HepG2 (cell line): ENCODE results near the gene TMEM9. TPM values are rescaled to one million over a fixed set of nuclear protein-coding genes. Genes with fewer than 3 reads are reported as not detected.

Experiments used
- ATM ChIP-seq: fragments of 450-650 bp; IDR thresholded peaks from 2 replicates; pipeline ENCODE4 v1.7.1; 2017; ENCODE audit warnings: mild to moderate bottlenecking, borderline replicate concordance
- FOSL1 ChIP-seq: sonication (generic); formaldehyde crosslinking; IDR thresholded peaks from 2 replicates; pipeline ENCODE4 v1.9.0; 2021; ENCODE audit warnings: missing genetic modification reagents, borderline replicate concordance
- HOXD1 ChIP-seq: sonication (generic); formaldehyde crosslinking; IDR thresholded peaks from 2 replicates; pipeline ENCODE4 v1.5.0; 2020; ENCODE audit warnings: missing genetic modification reagents
- KDM3A ChIP-seq: IDR thresholded peaks from 2 replicates; pipeline ENCODE4 v1.6.1; 2018; ENCODE audit warnings: low read depth, missing compliant biosample characterization
- MAZ ChIP-seq, 2 experiments: sonication (generic) in 1 of 2; formaldehyde crosslinking in 1 of 2; IDR thresholded peaks; 2 replicates each; pipeline versions ENCODE4 v1.5.0 to v1.6.1; 2012 to 2020; ENCODE audit warnings: low read depth in 2 of 2, mild to moderate bottlenecking in 2 of 2, borderline replicate concordance in 1 of 2, improper control_type of control experiment in 1 of 2, low read length in 1 of 2, missing genetic modification reagents in 1 of 2, moderate library complexity in 1 of 2
- NCOA2 ChIP-seq: sonication (generic); formaldehyde crosslinking; IDR thresholded peaks from 2 replicates; pipeline ENCODE4 v1.8.0; 2022; ENCODE audit warnings: inconsistent platforms
- NFE2L1 ChIP-seq: sonication (generic); formaldehyde crosslinking; IDR thresholded peaks from 2 replicates; pipeline ENCODE4 v1.4.0; 2020; ENCODE audit warnings: missing genetic modification reagents, mild to moderate bottlenecking, borderline replicate concordance
- SALL2 ChIP-seq: sonication (generic); formaldehyde crosslinking; IDR thresholded peaks from 2 replicates; pipeline ENCODE4 v1.8.1; 2023; ENCODE audit warnings: mild to moderate bottlenecking, missing genetic modification reagents, inconsistent platforms
- SCMH1 ChIP-seq: sonication (generic); formaldehyde crosslinking; IDR thresholded peaks from 2 replicates; pipeline ENCODE4 v1.9.0; 2021; ENCODE audit warnings: missing genetic modification reagents, mild to moderate bottlenecking, borderline replicate concordance
- ZEB1 ChIP-seq: IDR thresholded peaks from 2 replicates; pipeline ENCODE4 v1.6.1; 2012; ENCODE audit warnings: mild to moderate bottlenecking, low read depth, inconsistent platforms; ENCODE audit not compliant: insufficient replicate concordance
- ZKSCAN8 ChIP-seq: IDR thresholded peaks from 2 replicates; pipeline ENCODE4 v1.6.1; 2016; ENCODE audit warnings: borderline replicate concordance, missing genetic modification reagents, missing compliant biosample characterization
- ZNF282 ChIP-seq: fragments of 450-650 bp; IDR thresholded peaks from 2 replicates; pipeline ENCODE4 v1.6.1; 2018; ENCODE audit not compliant: partially characterized antibody
- ZNF776 ChIP-seq: sonication (generic); formaldehyde crosslinking; IDR thresholded peaks from 2 replicates; pipeline ENCODE4 v1.4.0; 2020; ENCODE audit warnings: mild to moderate bottlenecking, missing genetic modification reagents
- polyA plus RNA-seq, 8 experiments: library from polyadenylated mRNA; depleted of rRNA in 3 of 8; stranded (reverse) in 7 of 8; unstranded in 1 of 8; fragments of >200 nt; fragmentation: Illumina TruSeq in 4 of 8; extraction: Trizol in 4 of 8; gene quantifications; 2 replicates each; pipeline versions ENCODE4 v1.2.1 to v1.2.3, GENCODE V29; 2011 to 2016; ENCODE audit warnings: low read depth in 4 of 8, missing spikeins in 1 of 8, mixed read lengths in 1 of 8; ENCODE audit not compliant: insufficient read depth in 1 of 8
- total RNA-seq, 5 experiments: library from RNA; depleted of rRNA; stranded (reverse); fragments of >200 nt; fragmentation: Illumina TruSeq; extraction: Trizol; gene quantifications; 2 replicates each; pipeline ENCODE4 v1.2.3, GENCODE V29; 2016; ENCODE audit warnings: low read depth in 1 of 5
- TF ChIP-seq, protein P1 (sequence below): sonication (generic); formaldehyde crosslinking; IDR thresholded peaks from 2 replicates; pipeline ENCODE4 v1.5.0; 2020; ENCODE audit warnings: mild to moderate bottlenecking, missing genetic modification reagents
- TF ChIP-seq, protein P2 (sequence below): sonication (generic); formaldehyde crosslinking; IDR thresholded peaks from 2 replicates; pipeline ENCODE4 v1.8.0; 2022; ENCODE audit warnings: missing genetic modification reagents, low read depth, mild to moderate bottlenecking, borderline replicate concordance
- TF ChIP-seq, protein P3 (sequence below): sonication (generic); formaldehyde crosslinking; IDR thresholded peaks from 2 replicates; pipeline ENCODE4 v1.4.0; 2020; ENCODE audit warnings: mild to moderate bottlenecking, missing genetic modification reagents
- TF ChIP-seq, protein P4 (sequence below), 2 experiments: sonication (generic) in 1 of 2; formaldehyde crosslinking in 1 of 2; IDR thresholded peaks; 2 replicates each; pipeline versions ENCODE4 v1.5.1 to v1.6.1; 2011 to 2020; ENCODE audit warnings: borderline replicate concordance in 1 of 2, low read depth in 1 of 2, low read length in 1 of 2, mild to moderate bottlenecking in 1 of 2, missing genetic modification reagents in 1 of 2, moderate library complexity in 1 of 2

Gene TMEM9
- total and polyA plus RNA-seq, 2 of the 13 experiments (the other 11 are each of a cell fraction or from before 2014, with no cell fraction given): 60.9 to 102 TPM

DNA sequence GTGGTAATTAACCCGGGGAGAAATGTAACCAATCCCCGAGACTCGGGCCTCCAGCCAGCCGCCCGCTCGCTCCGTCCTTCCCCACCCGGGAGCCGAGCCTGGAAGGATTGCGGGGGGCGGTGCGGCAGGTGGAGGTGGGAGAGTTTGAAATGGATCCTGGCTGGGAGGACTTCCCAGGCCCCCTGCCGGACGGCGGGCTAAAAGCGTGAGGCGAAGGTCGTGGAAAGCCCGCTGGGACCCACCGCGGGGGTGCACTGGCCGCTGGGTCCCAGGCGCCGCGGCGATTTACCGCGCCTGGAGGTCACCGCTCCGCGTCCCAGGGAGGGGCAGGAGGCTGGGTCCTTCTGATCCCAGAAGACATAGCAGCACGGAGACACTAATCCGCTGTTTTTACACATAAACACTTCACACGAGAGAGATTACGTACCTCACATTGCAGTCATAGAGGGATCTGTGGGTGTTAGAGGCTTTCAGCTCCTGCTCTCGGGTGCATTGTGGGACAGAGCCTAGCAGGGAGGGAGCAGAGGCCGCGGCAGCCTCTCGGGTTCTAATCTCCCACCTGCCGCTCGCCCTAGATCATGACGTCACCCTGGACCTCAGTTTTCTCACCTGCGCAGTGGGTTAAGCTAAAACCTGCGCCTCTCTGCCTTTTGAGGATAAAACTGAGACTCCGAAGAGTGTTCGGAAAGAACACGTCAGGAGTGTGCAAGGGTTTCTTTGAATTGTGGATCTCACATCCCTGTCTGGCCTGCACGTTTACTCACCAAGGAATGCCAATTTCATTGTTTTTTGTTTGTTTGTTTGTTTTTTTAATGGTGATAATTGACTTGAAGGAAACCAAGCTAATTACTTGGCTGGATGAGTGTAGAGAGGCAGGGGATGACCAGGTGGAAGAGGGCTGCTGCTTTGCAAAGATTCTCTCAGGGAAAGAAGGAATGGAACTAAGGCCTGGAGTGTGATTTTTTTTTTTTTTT is 17.1 kb upstream of the TMEM9 start (continued):
- TF ChIP-seq, protein P1, sequence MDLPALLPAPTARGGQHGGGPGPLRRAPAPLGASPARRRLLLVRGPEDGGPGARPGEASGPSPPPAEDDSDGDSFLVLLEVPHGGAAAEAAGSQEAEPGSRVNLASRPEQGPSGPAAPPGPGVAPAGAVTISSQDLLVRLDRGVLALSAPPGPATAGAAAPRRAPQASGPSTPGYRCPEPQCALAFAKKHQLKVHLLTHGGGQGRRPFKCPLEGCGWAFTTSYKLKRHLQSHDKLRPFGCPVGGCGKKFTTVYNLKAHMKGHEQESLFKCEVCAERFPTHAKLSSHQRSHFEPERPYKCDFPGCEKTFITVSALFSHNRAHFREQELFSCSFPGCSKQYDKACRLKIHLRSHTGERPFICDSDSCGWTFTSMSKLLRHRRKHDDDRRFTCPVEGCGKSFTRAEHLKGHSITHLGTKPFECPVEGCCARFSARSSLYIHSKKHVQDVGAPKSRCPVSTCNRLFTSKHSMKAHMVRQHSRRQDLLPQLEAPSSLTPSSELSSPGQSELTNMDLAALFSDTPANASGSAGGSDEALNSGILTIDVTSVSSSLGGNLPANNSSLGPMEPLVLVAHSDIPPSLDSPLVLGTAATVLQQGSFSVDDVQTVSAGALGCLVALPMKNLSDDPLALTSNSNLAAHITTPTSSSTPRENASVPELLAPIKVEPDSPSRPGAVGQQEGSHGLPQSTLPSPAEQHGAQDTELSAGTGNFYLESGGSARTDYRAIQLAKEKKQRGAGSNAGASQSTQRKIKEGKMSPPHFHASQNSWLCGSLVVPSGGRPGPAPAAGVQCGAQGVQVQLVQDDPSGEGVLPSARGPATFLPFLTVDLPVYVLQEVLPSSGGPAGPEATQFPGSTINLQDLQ: no peak
- no peak for TF ChIP-seq KDM3A (CRISPR knock-in tag)
- TF ChIP-seq ZNF282: no peak
- no peak for TF ChIP-seq SCMH1 (CRISPR knock-in tag)
- 0 out of 2 replicates have a peak, but pooled peaks have one; percentile 11 for TF ChIP-seq ZKSCAN8 (CRISPR knock-in tag)
- no peak for TF ChIP-seq MAZ (IDR thresholded peaks at IDR 0.05; ENCODE audit: borderline replicate concordance, low read depth, low read length)
- TF ChIP-seq MAZ (CRISPR knock-in tag; IDR thresholded peaks at IDR 0.05; ENCODE audit: low read depth): no peak
- TF ChIP-seq, protein P2, sequence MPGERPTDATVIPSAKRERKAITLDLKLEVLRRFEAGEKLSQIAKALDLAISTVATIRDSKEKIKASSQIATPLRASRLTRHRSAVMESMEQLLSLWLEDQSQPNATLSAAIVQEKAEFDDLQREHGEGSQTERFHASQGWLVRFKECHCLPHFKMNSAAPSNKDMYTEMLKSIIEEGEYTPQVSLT (CRISPR knock-in tag): no peak
- no peak for TF ChIP-seq ZNF776 (CRISPR knock-in tag)
- TF ChIP-seq ATM: no peak
- no peak for TF ChIP-seq HOXD1
- TF ChIP-seq SALL2 (CRISPR knock-in tag): peak; percentile 75
- no peak for TF ChIP-seq NFE2L1
- no peak for TF ChIP-seq NCOA2
- peak; percentile 81 for TF ChIP-seq ZEB1
- TF ChIP-seq, protein P3, sequence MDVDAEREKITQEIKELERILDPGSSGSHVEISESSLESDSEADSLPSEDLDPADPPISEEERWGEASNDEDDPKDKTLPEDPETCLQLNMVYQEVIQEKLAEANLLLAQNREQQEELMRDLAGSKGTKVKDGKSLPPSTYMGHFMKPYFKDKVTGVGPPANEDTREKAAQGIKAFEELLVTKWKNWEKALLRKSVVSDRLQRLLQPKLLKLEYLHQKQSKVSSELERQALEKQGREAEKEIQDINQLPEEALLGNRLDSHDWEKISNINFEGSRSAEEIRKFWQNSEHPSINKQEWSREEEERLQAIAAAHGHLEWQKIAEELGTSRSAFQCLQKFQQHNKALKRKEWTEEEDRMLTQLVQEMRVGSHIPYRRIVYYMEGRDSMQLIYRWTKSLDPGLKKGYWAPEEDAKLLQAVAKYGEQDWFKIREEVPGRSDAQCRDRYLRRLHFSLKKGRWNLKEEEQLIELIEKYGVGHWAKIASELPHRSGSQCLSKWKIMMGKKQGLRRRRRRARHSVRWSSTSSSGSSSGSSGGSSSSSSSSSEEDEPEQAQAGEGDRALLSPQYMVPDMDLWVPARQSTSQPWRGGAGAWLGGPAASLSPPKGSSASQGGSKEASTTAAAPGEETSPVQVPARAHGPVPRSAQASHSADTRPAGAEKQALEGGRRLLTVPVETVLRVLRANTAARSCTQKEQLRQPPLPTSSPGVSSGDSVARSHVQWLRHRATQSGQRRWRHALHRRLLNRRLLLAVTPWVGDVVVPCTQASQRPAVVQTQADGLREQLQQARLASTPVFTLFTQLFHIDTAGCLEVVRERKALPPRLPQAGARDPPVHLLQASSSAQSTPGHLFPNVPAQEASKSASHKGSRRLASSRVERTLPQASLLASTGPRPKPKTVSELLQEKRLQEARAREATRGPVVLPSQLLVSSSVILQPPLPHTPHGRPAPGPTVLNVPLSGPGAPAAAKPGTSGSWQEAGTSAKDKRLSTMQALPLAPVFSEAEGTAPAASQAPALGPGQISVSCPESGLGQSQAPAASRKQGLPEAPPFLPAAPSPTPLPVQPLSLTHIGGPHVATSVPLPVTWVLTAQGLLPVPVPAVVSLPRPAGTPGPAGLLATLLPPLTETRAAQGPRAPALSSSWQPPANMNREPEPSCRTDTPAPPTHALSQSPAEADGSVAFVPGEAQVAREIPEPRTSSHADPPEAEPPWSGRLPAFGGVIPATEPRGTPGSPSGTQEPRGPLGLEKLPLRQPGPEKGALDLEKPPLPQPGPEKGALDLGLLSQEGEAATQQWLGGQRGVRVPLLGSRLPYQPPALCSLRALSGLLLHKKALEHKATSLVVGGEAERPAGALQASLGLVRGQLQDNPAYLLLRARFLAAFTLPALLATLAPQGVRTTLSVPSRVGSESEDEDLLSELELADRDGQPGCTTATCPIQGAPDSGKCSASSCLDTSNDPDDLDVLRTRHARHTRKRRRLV: no peak
- no peak for TF ChIP-seq FOSL1 (CRISPR knock-in tag)
- TF ChIP-seq, protein P4, sequence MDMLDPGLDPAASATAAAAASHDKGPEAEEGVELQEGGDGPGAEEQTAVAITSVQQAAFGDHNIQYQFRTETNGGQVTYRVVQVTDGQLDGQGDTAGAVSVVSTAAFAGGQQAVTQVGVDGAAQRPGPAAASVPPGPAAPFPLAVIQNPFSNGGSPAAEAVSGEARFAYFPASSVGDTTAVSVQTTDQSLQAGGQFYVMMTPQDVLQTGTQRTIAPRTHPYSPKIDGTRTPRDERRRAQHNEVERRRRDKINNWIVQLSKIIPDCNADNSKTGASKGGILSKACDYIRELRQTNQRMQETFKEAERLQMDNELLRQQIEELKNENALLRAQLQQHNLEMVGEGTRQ (IDR thresholded peaks at IDR 0.05; ENCODE audit: low read depth, low read length): no peak
- TF ChIP-seq, protein P4 (CRISPR knock-in tag; IDR thresholded peaks at IDR 0.05; ENCODE audit: borderline replicate concordance): no peak
